MCF 10A (cell line): ENCODE results near the gene AKR1B15. TPM values are rescaled to one million over a fixed set of nuclear protein-coding genes. Genes with fewer than 3 reads are reported as not detected.
"Not testable (repeated sequence)": the region's sequence is repeated elsewhere in the genome, so short reads cannot be mapped to it uniquely, and the experiment has no call there.

ENCODE experiments used
- BruUV-seq: library from RNA; stranded (reverse); fragments of 400-500 nt; replicated peaks from 2 replicates; lab custom pipeline; 2021; lab: Mats Ljungman, UMichigan
- CTCF ChIA-PET: fragments of 300-600 bp; sonication (Branson Sonifier 250); formaldehyde crosslinking; extraction: SDS; loops from one replicate; lab custom pipeline; 2021; ENCODE audit warnings: antibody characterized with exemption, inconsistent platforms; lab: Yijun Ruan, JAX
- POLR2A ChIA-PET: fragments of 300-600, 350-650 bp; sonication (Branson Sonifier 250); formaldehyde crosslinking; extraction: SDS; loops from one replicate; lab custom pipeline; 2020; ENCODE audit warnings: antibody characterized with exemption, inconsistent platforms; lab: Yijun Ruan, JAX
- DNase-seq: peaks from one replicate; pipeline ENCODE4 v3.0.0-alpha.2; 2018; ENCODE audit not compliant: unreplicated experiment
- H3K27ac Mint-ChIP-seq: one replicate; pipeline ENCODE4 v1.8.0; 2022; ENCODE audit warnings: mild to moderate bottlenecking, low read depth, mixed read lengths; ENCODE audit not compliant: unreplicated experiment
- H3K27me3 Mint-ChIP-seq: one replicate; pipeline ENCODE4 v1.8.0; 2022; ENCODE audit warnings: mixed read lengths; ENCODE audit not compliant: insufficient read depth, unreplicated experiment
- H3K36me3 Mint-ChIP-seq: one replicate; pipeline ENCODE4 v1.8.0; 2022; ENCODE audit warnings: mild to moderate bottlenecking, moderate library complexity, mixed read lengths; ENCODE audit not compliant: insufficient read depth, unreplicated experiment
- H3K4me1 Mint-ChIP-seq: one replicate; pipeline ENCODE4 v1.8.0; 2022; ENCODE audit warnings: mixed read lengths; ENCODE audit not compliant: insufficient read depth, unreplicated experiment
- H3K4me3 Mint-ChIP-seq: one replicate; pipeline ENCODE4 v1.8.0; 2022; ENCODE audit warnings: mild to moderate bottlenecking, moderate library complexity, mixed read lengths; ENCODE audit not compliant: unreplicated experiment
- H3K9me3 Mint-ChIP-seq: one replicate; pipeline ENCODE4 v1.8.0; 2022; ENCODE audit warnings: mixed read lengths; ENCODE audit not compliant: unreplicated experiment
- intact Hi-C: fragments of 100-400 bp; cut with micrococcal nuclease; formaldehyde crosslinking; loops from 2 replicates; pipeline ENCODE4 v1.14.1; 2022
- total RNA-seq: library from RNA; stranded (reverse); gene quantifications from 2 replicates; pipeline ENCODE4 v1.2.3, GENCODE V29; 2022
- TF ChIP-seq, protein P1 (sequence below): fragments of 200-600 bp; IDR thresholded peaks from one replicate; pipeline ENCODE4 v1.8.0; 2022; ENCODE audit warnings: antibody characterized with exemption, mild to moderate bottlenecking; ENCODE audit not compliant: unreplicated experiment

AKR1B15 gene
- total RNA-seq, 1 experiment from 2014 or later = not detected

DNA sequence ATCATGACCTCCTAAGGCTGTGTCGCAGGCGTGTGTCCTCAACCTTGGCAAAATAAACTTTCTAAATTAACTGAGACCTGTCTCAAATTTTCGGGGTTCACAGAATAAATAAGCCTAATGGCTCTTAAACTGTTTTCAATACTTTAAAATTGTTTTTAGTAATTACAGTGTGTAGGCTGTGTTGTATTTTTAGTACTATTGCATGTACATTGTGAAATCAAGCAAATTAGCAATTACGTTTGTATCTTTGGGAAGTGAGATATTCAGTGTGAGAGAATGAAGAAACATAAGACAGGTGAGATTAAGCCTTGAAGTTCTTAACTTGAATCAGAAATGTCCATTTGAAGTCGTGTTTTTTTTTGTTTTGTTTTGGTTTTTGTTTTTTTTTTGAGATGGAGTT, 26.3 kb upstream of the AKR1B15 start:
- Mint-ChIP-seq H3K27ac (no peak overlapping the region), H3K4me1 (peaks cover 18% of the 10 kb centered on the region), H3K9me3 (no peaks in the 10 kb centered on the region), H3K27me3 (no peaks in the 10 kb centered on the region), H3K4me3 (no peak overlapping the region), H3K36me3 (no peaks in the 10 kb centered on the region)
- no TSS peak for BruUV-seq
- POLR2A ChIA-PET = no interaction called here
- intact Hi-C loops = no loop called here
- TF ChIP-seq, protein P1, sequence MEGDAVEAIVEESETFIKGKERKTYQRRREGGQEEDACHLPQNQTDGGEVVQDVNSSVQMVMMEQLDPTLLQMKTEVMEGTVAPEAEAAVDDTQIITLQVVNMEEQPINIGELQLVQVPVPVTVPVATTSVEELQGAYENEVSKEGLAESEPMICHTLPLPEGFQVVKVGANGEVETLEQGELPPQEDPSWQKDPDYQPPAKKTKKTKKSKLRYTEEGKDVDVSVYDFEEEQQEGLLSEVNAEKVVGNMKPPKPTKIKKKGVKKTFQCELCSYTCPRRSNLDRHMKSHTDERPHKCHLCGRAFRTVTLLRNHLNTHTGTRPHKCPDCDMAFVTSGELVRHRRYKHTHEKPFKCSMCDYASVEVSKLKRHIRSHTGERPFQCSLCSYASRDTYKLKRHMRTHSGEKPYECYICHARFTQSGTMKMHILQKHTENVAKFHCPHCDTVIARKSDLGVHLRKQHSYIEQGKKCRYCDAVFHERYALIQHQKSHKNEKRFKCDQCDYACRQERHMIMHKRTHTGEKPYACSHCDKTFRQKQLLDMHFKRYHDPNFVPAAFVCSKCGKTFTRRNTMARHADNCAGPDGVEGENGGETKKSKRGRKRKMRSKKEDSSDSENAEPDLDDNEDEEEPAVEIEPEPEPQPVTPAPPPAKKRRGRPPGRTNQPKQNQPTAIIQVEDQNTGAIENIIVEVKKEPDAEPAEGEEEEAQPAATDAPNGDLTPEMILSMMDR = no peak
- no peak for DNase-seq
- CTCF ChIA-PET = interaction anchor here (5.8 kb wide), 1 partner anchor 86 kb away, joined by 95 read pairs; no protein-coding TSS in a partner anchor

DNA sequence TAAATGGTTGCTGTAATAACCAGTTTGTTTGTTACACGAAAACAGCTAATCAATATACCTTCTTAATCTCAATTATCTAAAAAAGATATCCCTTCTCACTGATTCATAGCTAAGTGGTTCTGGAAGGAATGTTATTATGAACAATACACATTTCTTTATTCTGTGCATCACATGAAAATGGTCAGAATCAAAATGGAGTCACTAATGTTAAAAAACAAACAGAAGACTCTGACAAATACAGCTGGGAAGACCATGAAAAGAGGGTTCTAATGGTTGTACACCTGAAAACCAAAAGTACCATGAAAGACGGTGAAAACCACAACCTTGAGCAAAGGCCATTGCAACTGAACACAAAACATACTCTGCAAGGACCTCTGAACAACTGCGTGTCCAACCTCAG, 23.5 kb upstream of the AKR1B15 start:
- H3K27ac Mint-ChIP-seq, H3K9me3 Mint-ChIP-seq, DNase-seq, H3K4me3 Mint-ChIP-seq, BruUV-seq, H3K27me3 Mint-ChIP-seq, H3K36me3 Mint-ChIP-seq, intact Hi-C loops: not testable (repeated sequence)
- H3K4me1 Mint-ChIP-seq = peaks cover 27% of the 10 kb centered on the region
- ChIA-PET CTCF (interaction anchor here (0.7 to 3.9 kb wide), 5 partner anchors 11 to 663 kb away, joined by 3 to 36 read pairs (median 7); partner anchors contain the start of gene AKR1B15), POLR2A (interaction anchor here (0.6 to 1.4 kb wide), 2 partner anchors 86 to 94 kb away, joined by 3 to 4 read pairs; no protein-coding TSS in a partner anchor)

- POLR2A ChIA-PET = interaction anchor here (0.6 to 1.4 kb wide), 3 partner anchors 10 to 86 kb away, joined by 3 to 4 read pairs (median 4); no protein-coding TSS in a partner anchor
- H3K27ac Mint-ChIP-seq, BruUV-seq, H3K9me3 Mint-ChIP-seq, DNase-seq, H3K27me3 Mint-ChIP-seq, intact Hi-C loops, H3K4me3 Mint-ChIP-seq, H3K36me3 Mint-ChIP-seq: not testable (repeated sequence)
- CTCF ChIA-PET = interaction anchor here (0.9 to 3.9 kb wide), 6 partner anchors 10 to 93 kb away, joined by 3 to 36 read pairs (median 6); partner anchors contain the start of gene AKR1B15
- peaks cover 32% of the 10 kb centered on the region for H3K4me1 Mint-ChIP-seq
Measured at GRCh38 chr7:134526552-134527248, 22.2 kb upstream of the AKR1B15 start.

- intact Hi-C loops = no loop called here
- Mint-ChIP-seq H3K27ac (no peak overlapping the region), H3K4me1 (peaks cover 39% of the 10 kb centered on the region), H3K9me3 (no peaks in the 10 kb centered on the region), H3K27me3 (no peaks in the 10 kb centered on the region), H3K4me3 (no peak overlapping the region), H3K36me3 (no peaks in the 10 kb centered on the region)
- BruUV-seq = no TSS peak
- ChIA-PET CTCF (interaction anchor here (0.9 to 3.9 kb wide), 6 partner anchors 12 to 92 kb away, joined by 3 to 36 read pairs (median 6); partner anchors contain the start of gene AKR1B15), POLR2A (interaction anchor here (0.9 to 1.4 kb wide), 3 partner anchors 12 to 117 kb away, joined by 3 to 4 read pairs (median 4); no protein-coding TSS in a partner anchor)
- DNase-seq = peak; percentile 66
- TF ChIP-seq, protein P1 = no peak
Measured at GRCh38 chr7:134527979-134528371, 20.9 kb upstream of the AKR1B15 start.

GRCh38 chr7:134528749-134529148, 20.2 kb upstream of the AKR1B15 start:
- CTCF ChIA-PET = interaction anchor here (1.2 to 1.9 kb wide), 6 partner anchors 8 to 34 kb away, joined by 3 to 8 read pairs (median 4); partner anchors contain the start of gene AKR1B15
- Mint-ChIP-seq H3K4me3 (no peak overlapping the region), H3K27ac (no peak overlapping the region), H3K4me1 (peaks cover 47% of the 10 kb centered on the region), H3K27me3 (no peaks in the 10 kb centered on the region), H3K9me3 (no peaks in the 10 kb centered on the region), H3K36me3 (no peaks in the 10 kb centered on the region)
- TF ChIP-seq, protein P1 = no peak
- intact Hi-C loops = no loop called here
- POLR2A ChIA-PET = interaction anchor here (0.8 kb wide), 1 partner anchor 85 kb away, joined by 3 read pairs; no protein-coding TSS in a partner anchor
- BruUV-seq = no TSS peak
- DNase-seq = no peak
